Measurements from ENCODE around the gene NDUFV2.

Gene NDUFV2

GRCh38 chr18:9120796-9121195 is 18.3 kb downstream of the NDUFV2 start:
- no peak for DNase-seq

- no peak for DNase-seq
Observed at GRCh38 chr18:9123520-9123919, 21.0 kb downstream of the NDUFV2 start.

GRCh38 chr18:9124824-9125223 is 22.3 kb downstream of the NDUFV2 start:
- DNase-seq = no peak

- DNase-seq = no peak
Observed at GRCh38 chr18:9126337-9126736, 23.8 kb downstream of the NDUFV2 start.

- DNase-seq = no peak
Observed at GRCh38 chr18:9130195-9130594, 27.7 kb downstream of the NDUFV2 start.

- no peak for DNase-seq
Observed at GRCh38 chr18:9130806-9131205, 28.3 kb downstream of the NDUFV2 start.

- no peak for DNase-seq
Observed at GRCh38 chr18:9132628-9133027, 30.1 kb downstream of the NDUFV2 start.

GRCh38 chr18:9133225-9133624 is 30.7 kb downstream of the NDUFV2 start:
- no peak for DNase-seq

- DNase-seq = no peak
Observed at GRCh38 chr18:9135081-9135911, 32.8 kb downstream of the NDUFV2 start.

GRCh38 chr18:9135912-9136314 is 33.4 kb downstream of the NDUFV2 start:
- no peak for DNase-seq

GRCh38 chr18:9136315-9137155 is 34.0 kb downstream of the NDUFV2 start, which contains the start of gene ANKRD12:
TSS of gene ANKRD12 (plus strand) at chr18:9136781. CDS start at chr18:9182433, 45,652 bp downstream.
- DNase-seq = peak; percentile 96

GRCh38 chr18:9137168-9138066 is 34.9 kb downstream of the NDUFV2 start:
- peak; percentile 69 for DNase-seq

- DNase-seq = no peak
Observed at GRCh38 chr18:9139400-9140039, 37.0 kb downstream of the NDUFV2 start.

- DNase-seq = no peak
Observed at GRCh38 chr18:9140381-9140780, 37.9 kb downstream of the NDUFV2 start.

GRCh38 chr18:9140984-9141383 is 38.5 kb downstream of the NDUFV2 start:
- no peak for DNase-seq

GRCh38 chr18:9146224-9146623 is 43.7 kb downstream of the NDUFV2 start:
- no peak for DNase-seq

GRCh38 chr18:9147440-9148202 is 45.1 kb downstream of the NDUFV2 start:
- peak; percentile 49 for DNase-seq

GRCh38 chr18:9148203-9148552 is 45.7 kb downstream of the NDUFV2 start:
- DNase-seq = no peak

GRCh38 chr18:9150121-9150520 is 47.6 kb downstream of the NDUFV2 start:
- no peak for DNase-seq

GRCh38 chr18:9153256-9153655 is 50.8 kb downstream of the NDUFV2 start:
- DNase-seq = no peak

GRCh38 chr18:9156604-9157249 is 54.2 kb downstream of the NDUFV2 start:
- no peak for DNase-seq
